Activated naive CD8-positive, alpha-beta T cell (primary cell): Measurements from ENCODE around the gene UQCC3.
"Not testable (repeated sequence)": the region's sequence is repeated elsewhere in the genome, so short reads cannot be mapped to it uniquely, and the experiment has no call there.

Experiments used
- H3K27ac Mint-ChIP-seq: one replicate; pipeline ENCODE4 v1.8.0; 2021; ENCODE audit warnings: mixed read lengths
- H3K27me3 Mint-ChIP-seq: one replicate; pipeline ENCODE4 v1.8.0; 2021; ENCODE audit warnings: mixed read lengths
- H3K36me3 Mint-ChIP-seq: one replicate; pipeline ENCODE4 v1.8.0; 2021; ENCODE audit warnings: mixed read lengths
- H3K4me1 Mint-ChIP-seq: one replicate; pipeline ENCODE4 v1.8.0; 2021; ENCODE audit warnings: low read depth, mixed read lengths
- H3K4me3 Mint-ChIP-seq: one replicate; pipeline ENCODE4 v1.8.0; 2021; ENCODE audit warnings: mild to moderate bottlenecking, mixed read lengths
- H3K9me3 Mint-ChIP-seq: one replicate; pipeline ENCODE4 v1.8.0; 2021; ENCODE audit warnings: low read depth, mixed read lengths

The UQCC3 gene, protein sequence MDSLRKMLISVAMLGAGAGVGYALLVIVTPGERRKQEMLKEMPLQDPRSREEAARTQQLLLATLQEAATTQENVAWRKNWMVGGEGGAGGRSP

GRCh38 chr11:62671608-62672389, at the start of gene UQCC3, which contains the start of gene LBHD1:
TSS of gene UQCC3 (plus strand) at chr11:62671673. CDS start at chr11:62671746, 73 bp downstream.
TSS of gene LBHD1 (minus strand) at chr11:62672267. CDS start at chr11:62670031, 2,236 bp downstream.
- Mint-ChIP-seq H3K36me3 (peaks cover 5% of the 10 kb centered on the region), H3K4me3 (peak within 1 kb of the TSS; percentile 100), H3K4me1 (peaks cover 55% of the 10 kb centered on the region), H3K27me3 (no peaks in the 10 kb centered on the region), H3K9me3 (no peaks in the 10 kb centered on the region), H3K27ac (peak within 1 kb of the TSS; percentile 98)

DNA sequence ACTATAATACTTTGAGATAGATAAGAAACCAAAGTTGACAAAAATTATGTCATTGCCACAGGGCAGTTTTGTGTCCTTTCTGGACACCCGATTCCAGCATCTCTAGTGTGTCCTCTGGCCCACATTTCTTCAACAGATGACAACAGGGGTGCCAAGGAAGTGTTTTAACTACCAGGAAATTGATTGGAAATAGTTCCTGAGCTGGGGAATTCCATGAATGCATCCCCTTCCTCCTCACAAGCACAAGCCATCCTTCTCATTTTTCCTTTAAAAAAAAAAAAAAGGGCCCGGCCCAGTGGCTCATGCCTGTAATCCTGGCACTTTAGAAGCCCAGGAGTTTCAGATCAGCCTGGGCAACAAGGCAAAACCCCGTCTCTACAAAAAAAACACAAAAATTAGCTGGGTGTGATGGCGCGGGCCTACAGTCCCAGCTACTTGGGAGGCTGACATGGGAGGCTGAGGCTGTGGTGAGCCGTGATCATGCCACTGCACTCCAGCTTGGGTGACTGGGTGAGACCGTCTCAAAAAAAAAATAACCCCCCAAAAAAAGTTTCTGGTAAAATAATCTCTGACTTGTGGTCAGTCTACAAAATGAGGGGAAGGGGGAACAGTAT, 48.9 kb upstream of the UQCC3 start:
- Mint-ChIP-seq H3K4me1 (peaks cover 28% of the 10 kb centered on the region), H3K9me3 (no peaks in the 10 kb centered on the region), H3K27ac (peak overlapping the region; percentile 99)

GRCh38 chr11:62627713-62628112, 43.8 kb upstream of the UQCC3 start:
- H3K4me3 Mint-ChIP-seq = no peak overlapping the region
- H3K36me3 Mint-ChIP-seq = peaks cover 3% of the 10 kb centered on the region
- H3K9me3 Mint-ChIP-seq = no peaks in the 10 kb centered on the region
- peaks cover 3% of the 10 kb centered on the region for H3K4me1 Mint-ChIP-seq
- peak overlapping the region; percentile 4 for H3K27ac Mint-ChIP-seq
- no peaks in the 10 kb centered on the region for H3K27me3 Mint-ChIP-seq

More for the DNA sequence above, 48.9 kb upstream of the UQCC3 start:
- Mint-ChIP-seq H3K27me3 (no peaks in the 10 kb centered on the region), H3K36me3 (peaks cover 7% of the 10 kb centered on the region), H3K4me3 (peak overlapping the region; percentile 88)

DNA sequence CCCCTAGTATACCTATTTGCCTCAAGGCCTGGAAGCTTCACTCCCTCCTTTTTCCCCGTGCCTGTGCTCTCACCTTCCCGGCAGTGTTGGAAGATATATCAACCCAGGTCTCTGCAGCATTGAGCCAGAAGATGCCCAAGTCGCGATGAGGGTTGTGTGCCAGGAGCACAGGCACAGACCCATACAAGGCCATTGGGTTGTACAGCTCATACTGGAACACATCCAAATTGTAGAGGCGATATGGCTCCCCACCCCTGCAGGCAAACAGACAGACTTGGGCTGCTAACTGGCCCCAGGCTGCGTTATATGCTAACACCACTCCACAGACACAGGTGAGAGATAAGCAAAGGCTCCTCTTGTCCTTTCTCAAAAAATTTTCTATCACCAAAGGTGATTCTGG, 39.0 kb upstream of the UQCC3 start:
- peaks cover 8% of the 10 kb centered on the region for H3K36me3 Mint-ChIP-seq

DNA sequence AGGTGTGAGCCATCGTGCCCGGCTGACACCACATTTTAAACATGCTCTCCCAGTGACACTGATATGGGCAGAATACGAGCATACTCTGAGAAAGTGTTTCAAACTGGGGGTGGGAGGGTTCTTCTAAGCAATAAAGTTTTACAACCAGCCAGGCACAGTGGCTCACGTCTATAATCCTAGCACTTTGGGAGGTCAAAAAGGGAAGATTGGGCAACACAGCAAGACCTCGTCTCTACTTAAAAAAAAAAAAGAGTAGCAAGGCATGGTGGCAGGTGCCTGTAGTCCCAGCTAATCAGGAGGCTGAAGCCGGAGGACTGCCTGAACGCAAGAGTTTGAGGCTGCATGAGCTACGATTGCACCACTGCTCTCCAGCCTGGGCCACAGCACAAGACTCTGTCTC, 27.3 kb upstream of the UQCC3 start:
- H3K9me3 Mint-ChIP-seq = no peaks in the 10 kb centered on the region
- H3K4me1 Mint-ChIP-seq = peaks cover 42% of the 10 kb centered on the region
- H3K27me3 Mint-ChIP-seq = no peaks in the 10 kb centered on the region
- H3K27ac Mint-ChIP-seq = peak overlapping the region; percentile 16
- peaks cover 5% of the 10 kb centered on the region for H3K36me3 Mint-ChIP-seq
- peak overlapping the region; percentile 61 for H3K4me3 Mint-ChIP-seq

More for the DNA sequence above, 39.0 kb upstream of the UQCC3 start:
- H3K4me3 Mint-ChIP-seq = no peak overlapping the region
- no peaks in the 10 kb centered on the region for H3K27me3 Mint-ChIP-seq
- H3K4me1 Mint-ChIP-seq = peaks cover 23% of the 10 kb centered on the region
- H3K27ac Mint-ChIP-seq = peak overlapping the region; percentile 17
- H3K9me3 Mint-ChIP-seq = no peaks in the 10 kb centered on the region

DNA sequence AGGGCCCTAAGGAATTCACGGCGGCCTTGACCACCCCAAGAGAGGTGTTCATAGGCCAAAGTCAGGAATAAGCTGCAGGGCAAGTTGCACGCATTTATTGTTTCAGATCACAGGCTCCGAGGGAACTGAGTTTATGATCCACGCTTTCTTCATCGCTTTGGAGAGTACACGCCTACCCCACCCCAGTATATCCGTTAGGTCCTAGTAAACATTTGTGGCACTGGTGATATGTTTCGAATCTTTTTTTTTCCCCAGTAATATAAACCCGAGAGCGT, 25.9 kb upstream of the UQCC3 start:
- peak overlapping the region; percentile 98 for H3K27ac Mint-ChIP-seq
- H3K4me3 Mint-ChIP-seq = peak overlapping the region; percentile 99
- H3K27me3 Mint-ChIP-seq = no peaks in the 10 kb centered on the region
- no peaks in the 10 kb centered on the region for H3K36me3 Mint-ChIP-seq
- peaks cover 38% of the 10 kb centered on the region for H3K4me1 Mint-ChIP-seq
- H3K9me3 Mint-ChIP-seq = no peaks in the 10 kb centered on the region

DNA sequence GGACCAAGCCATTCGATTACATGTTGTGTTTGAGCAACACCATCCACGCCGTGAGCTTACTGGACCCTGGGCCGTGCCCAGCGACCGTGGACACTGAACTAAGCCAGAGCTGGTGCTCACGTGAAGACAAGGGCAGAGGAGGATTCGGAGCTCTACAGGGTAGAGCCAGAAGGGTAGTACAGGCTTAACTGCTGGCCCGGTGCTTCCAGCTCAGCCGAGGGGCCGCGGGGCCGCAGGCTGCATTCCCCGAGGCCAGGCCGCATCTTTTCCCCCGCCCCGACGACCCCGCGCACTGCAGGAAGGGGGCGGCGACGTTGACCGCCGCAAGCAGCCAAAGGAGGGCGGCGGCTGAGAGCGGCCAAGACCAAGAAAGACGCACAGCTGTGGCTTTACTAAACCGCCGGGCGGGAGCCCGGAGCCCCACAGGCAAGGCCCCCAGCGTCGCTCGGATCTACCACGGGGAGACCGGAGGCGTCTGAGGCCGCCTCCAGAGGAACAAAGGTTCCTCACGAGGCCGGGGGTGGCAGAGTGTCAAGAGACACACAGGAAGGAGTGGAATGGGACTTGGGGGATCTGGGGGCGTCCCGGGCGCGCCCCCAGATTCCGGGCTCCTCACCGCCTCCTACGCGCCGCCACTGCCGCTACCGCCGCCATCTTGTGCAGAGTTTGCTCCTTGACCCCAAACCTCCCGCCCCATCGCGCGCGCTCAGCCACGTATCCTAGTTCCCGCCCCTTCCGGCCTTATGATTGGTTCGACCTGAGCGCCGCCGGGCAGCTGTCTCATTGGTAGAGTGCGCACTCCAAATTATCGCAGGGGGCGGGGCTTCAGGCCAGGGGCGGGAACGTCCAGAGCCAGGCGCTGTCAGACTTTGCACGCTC, 25.3 kb upstream of the UQCC3 start, which contains the start of gene GANAB:
GANAB (minus strand) TSS at position 668 of the 879 bp plus-strand sequence; CDS start at position 654, 14 bp downstream.
- Mint-ChIP-seq H3K4me3 (peak within 1 kb of the TSS; percentile 99), H3K9me3 (no peaks in the 10 kb centered on the region), H3K27me3 (no peaks in the 10 kb centered on the region), H3K27ac (peak within 1 kb of the TSS; percentile 98), H3K36me3 (no peaks in the 10 kb centered on the region), H3K4me1 (peaks cover 34% of the 10 kb centered on the region)

- no peaks in the 10 kb centered on the region for H3K9me3 Mint-ChIP-seq
- no peaks in the 10 kb centered on the region for H3K27me3 Mint-ChIP-seq
- H3K4me3 Mint-ChIP-seq = peak overlapping the region; percentile 99
- H3K4me1 Mint-ChIP-seq = peaks cover 33% of the 10 kb centered on the region
- no peaks in the 10 kb centered on the region for H3K36me3 Mint-ChIP-seq
- peak overlapping the region; percentile 98 for H3K27ac Mint-ChIP-seq
Measured at GRCh38 chr11:62646825-62647608, 24.5 kb upstream of the UQCC3 start.

DNA sequence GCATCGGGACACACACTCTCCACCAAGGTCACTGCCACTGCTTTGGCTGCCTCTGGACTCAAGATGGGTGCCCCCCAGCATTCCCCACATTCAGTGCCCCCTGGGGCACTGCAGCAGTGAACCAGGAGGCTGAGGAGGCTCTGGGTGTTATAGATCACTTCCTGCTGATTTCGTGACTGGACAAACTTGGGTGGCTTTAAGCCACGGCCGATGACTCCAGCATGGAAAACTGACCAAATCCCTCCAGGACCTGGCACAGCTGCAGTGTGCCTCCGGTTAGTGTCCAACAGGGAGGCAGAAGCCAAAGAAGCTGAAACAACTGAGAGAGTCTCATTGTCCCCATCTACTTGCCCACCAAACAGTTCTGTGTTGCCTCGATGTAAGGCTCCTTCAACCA, 23.9 kb upstream of the UQCC3 start:
- Mint-ChIP-seq H3K27me3 (no peaks in the 10 kb centered on the region), H3K4me1 (peaks cover 37% of the 10 kb centered on the region), H3K36me3 (no peaks in the 10 kb centered on the region), H3K4me3 (no peak overlapping the region), H3K27ac (no peak overlapping the region), H3K9me3 (no peaks in the 10 kb centered on the region)

GRCh38 chr11:62648185-62648966, 23.1 kb upstream of the UQCC3 start:
- Mint-ChIP-seq H3K36me3 (no peaks in the 10 kb centered on the region), H3K9me3 (no peaks in the 10 kb centered on the region), H3K27ac (no peak overlapping the region), H3K4me1 (peaks cover 37% of the 10 kb centered on the region), H3K4me3 (no peak overlapping the region), H3K27me3 (no peaks in the 10 kb centered on the region)

GRCh38 chr11:62648967-62649364, 22.5 kb upstream of the UQCC3 start:
- peaks cover 39% of the 10 kb centered on the region for H3K4me1 Mint-ChIP-seq
- H3K9me3 Mint-ChIP-seq = no peaks in the 10 kb centered on the region
- H3K27ac Mint-ChIP-seq = no peak overlapping the region
- no peak overlapping the region for H3K4me3 Mint-ChIP-seq
- no peaks in the 10 kb centered on the region for H3K36me3 Mint-ChIP-seq
- H3K27me3 Mint-ChIP-seq = no peaks in the 10 kb centered on the region

- no peak overlapping the region for H3K27ac Mint-ChIP-seq
- H3K4me1 Mint-ChIP-seq = peaks cover 34% of the 10 kb centered on the region
- H3K4me3 Mint-ChIP-seq = no peak overlapping the region
Measured at GRCh38 chr11:62649486-62649885, 22.0 kb upstream of the UQCC3 start.

GRCh38 chr11:62650283-62650682, 21.2 kb upstream of the UQCC3 start:
- not testable (repeated sequence) for H3K36me3 Mint-ChIP-seq, H3K27ac Mint-ChIP-seq, H3K27me3 Mint-ChIP-seq, H3K4me3 Mint-ChIP-seq, H3K9me3 Mint-ChIP-seq
- H3K4me1 Mint-ChIP-seq = peaks cover 29% of the 10 kb centered on the region

More at GRCh38 chr11:62649486-62649885, 22.0 kb upstream of the UQCC3 start:
- H3K9me3 Mint-ChIP-seq = no peaks in the 10 kb centered on the region
- H3K27me3 Mint-ChIP-seq = no peaks in the 10 kb centered on the region
- no peaks in the 10 kb centered on the region for H3K36me3 Mint-ChIP-seq
